SK-N-SH (cell line): ENCODE results near the gene GHR.

ENCODE experiments used
- RCOR1 ChIP-seq: fragments of 150-350 bp; IDR thresholded peaks from 2 replicates; pipeline ENCODE4 v1.6.1; 2017; ENCODE audit warnings: antibody characterized with exemption, low read length
- TF ChIP-seq, protein P1 (sequence below): fragments of 200-600 bp; sonication (generic); IDR thresholded peaks from 2 replicates; pipeline ENCODE4 v1.6.1; 2017; ENCODE audit warnings: antibody characterized with exemption, mild to moderate bottlenecking, moderate library complexity

DNA sequence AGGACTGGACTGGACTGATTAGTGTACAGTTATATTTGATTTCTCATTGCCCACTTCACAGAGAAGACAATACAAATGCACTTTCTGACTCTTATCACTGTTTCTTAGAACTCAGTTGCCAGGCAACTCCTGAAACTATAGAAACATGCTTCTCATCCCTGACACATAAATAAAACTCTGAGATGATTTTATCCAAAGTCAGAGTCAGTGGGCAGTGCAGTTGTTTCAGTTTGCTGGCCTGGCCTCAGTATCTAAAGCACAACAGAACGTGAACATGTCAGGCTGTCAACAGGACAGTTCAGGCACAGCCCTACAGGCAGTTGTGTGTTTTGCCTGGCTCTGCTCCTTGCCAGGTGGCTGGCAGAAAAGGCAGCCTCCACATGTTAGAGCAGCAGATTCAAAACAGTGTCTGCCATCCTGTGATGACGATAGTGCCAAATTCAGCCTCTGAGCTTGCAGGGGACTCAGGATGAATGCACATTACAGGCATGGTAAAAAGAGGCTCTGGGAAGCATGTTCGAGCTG is 268.2 kb downstream of the GHR start:
- TF ChIP-seq, protein P1, sequence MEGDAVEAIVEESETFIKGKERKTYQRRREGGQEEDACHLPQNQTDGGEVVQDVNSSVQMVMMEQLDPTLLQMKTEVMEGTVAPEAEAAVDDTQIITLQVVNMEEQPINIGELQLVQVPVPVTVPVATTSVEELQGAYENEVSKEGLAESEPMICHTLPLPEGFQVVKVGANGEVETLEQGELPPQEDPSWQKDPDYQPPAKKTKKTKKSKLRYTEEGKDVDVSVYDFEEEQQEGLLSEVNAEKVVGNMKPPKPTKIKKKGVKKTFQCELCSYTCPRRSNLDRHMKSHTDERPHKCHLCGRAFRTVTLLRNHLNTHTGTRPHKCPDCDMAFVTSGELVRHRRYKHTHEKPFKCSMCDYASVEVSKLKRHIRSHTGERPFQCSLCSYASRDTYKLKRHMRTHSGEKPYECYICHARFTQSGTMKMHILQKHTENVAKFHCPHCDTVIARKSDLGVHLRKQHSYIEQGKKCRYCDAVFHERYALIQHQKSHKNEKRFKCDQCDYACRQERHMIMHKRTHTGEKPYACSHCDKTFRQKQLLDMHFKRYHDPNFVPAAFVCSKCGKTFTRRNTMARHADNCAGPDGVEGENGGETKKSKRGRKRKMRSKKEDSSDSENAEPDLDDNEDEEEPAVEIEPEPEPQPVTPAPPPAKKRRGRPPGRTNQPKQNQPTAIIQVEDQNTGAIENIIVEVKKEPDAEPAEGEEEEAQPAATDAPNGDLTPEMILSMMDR = no peak
- TF ChIP-seq RCOR1 = no peak
